ENCODE data around the gene C2orf74. TPM values are rescaled to one million over a fixed set of nuclear protein-coding genes. Genes with fewer than 3 reads are reported as not detected.

Gene C2orf74
- total RNA-seq, 1 experiment from 2014 or later = 8.0 TPM

- H3K36me3 Mint-ChIP-seq (ENCODE audit: insufficient read depth in 1 of 3, low read depth in 3 of 3) = peaks cover 0 to 5% (median 1%) of the 10 kb centered on the region in 3 experiments; a peak in 2 of 7 replicates
- Histone ChIP-seq H3K23me2 (ENCODE audit: insufficient read length, low read depth, low read length, poor library complexity, severe bottlenecking) (no peaks in the 10 kb centered on the region), H3K4me1 (ENCODE audit: insufficient read depth, low read length) (no peaks in the 10 kb centered on the region; the same call in 1 of the 2 replicates), H2BK20ac (ENCODE audit: low read depth, low read length, poor library complexity, severe bottlenecking) (no peak overlapping the region), H2AFZ (ENCODE audit: low read length) (no peak overlapping the region), H3K14ac (ENCODE audit: insufficient read depth, low read length) (no peak overlapping the region), H3K27ac (ENCODE audit: insufficient read length, low read depth, low read length) (no peak overlapping the region), H2BK12ac (ENCODE audit: insufficient read length, low read depth, low read length) (no peak overlapping the region), H2BK120ac (ENCODE audit: low read depth, low read length, poor library complexity, severe bottlenecking) (no peak overlapping the region), H3K4ac (ENCODE audit: low read depth, low read length) (no peak overlapping the region), H4K20me1 (ENCODE audit: control insufficient read depth, insufficient read depth, insufficient read length) (no peaks in the 10 kb centered on the region), H3K56ac (ENCODE audit: insufficient read length, low read depth, low read length) (no peak overlapping the region), H2BK15ac (ENCODE audit: low read depth, low read length) (no peak overlapping the region), H3K23ac (ENCODE audit: insufficient read length, low read depth, low read length) (no peak overlapping the region), H4K91ac (ENCODE audit: insufficient read length, low read depth, low read length) (no peak overlapping the region), H4K8ac (replicated peaks; ENCODE audit: insufficient read length, low read depth, low read length) (no peak overlapping the region), H3K9ac (ENCODE audit: extremely low read depth, insufficient read length, low read length) (no peak overlapping the region), H3K18ac (ENCODE audit: insufficient read length, low read depth, low read length) (no peak overlapping the region), H3K4me2 (ENCODE audit: insufficient read depth, insufficient read length, low read length) (no peak overlapping the region), H4K5ac (ENCODE audit: insufficient read length, low read depth, low read length) (no peak overlapping the region), H2AK5ac (ENCODE audit: insufficient read length, low read length) (no peak overlapping the region), H3K79me1 (ENCODE audit: insufficient read depth, low read depth, low read length, poor library complexity, severe bottlenecking) (no peaks in the 10 kb centered on the region), H3K79me2 (ENCODE audit: insufficient read depth, low read length) (no peaks in the 10 kb centered on the region), H3K27me3 (ENCODE audit: insufficient read depth, low read length) (no peaks in the 10 kb centered on the region), H2BK5ac (ENCODE audit: insufficient read length, low read length) (no peak overlapping the region), H3K9me3 (ENCODE audit: control insufficient read depth, low read depth, low read length) (no peaks in the 10 kb centered on the region), H3T11ph (ENCODE audit: low read length) (no peak overlapping the region)
- H3K27me3 Mint-ChIP-seq (ENCODE audit: low read depth) = no peaks in the 10 kb centered on the region
- H3K9me3 Mint-ChIP-seq = peaks cover 7 to 13% of the 10 kb centered on the region in 2 experiments
- no peak for TF ChIP-seq CTCF (conservative IDR thresholded peaks at IDR 0.05)
- H3K4me3 Mint-ChIP-seq = no peak overlapping the region
- no CpG with 5 or more reads among the region's 3 CpGs for WGBS (ENCODE audit: extremely low coverage, insufficient read length, low lambda C conversion rate)
- H3K4me1 Mint-ChIP-seq = peaks cover 14 to 15% of the 10 kb centered on the region in 2 experiments
- no peak for DNase-seq
- H3K27ac Mint-ChIP-seq = peak overlapping the region in 1 of 3 experiments; percentile 71; a peak in 2 of 7 replicates
These were observed 36.8 kb upstream of the C2orf74 start for GRCh38 chr2:61125123-61125710.

Data from H9 (cell line).